Measurements from ENCODE around the gene TNIK. TPM values are rescaled to one million over a fixed set of nuclear protein-coding genes. Genes with fewer than 3 reads are reported as not detected.

Gene TNIK
- total RNA-seq, 1 experiment from 2014 or later = 22.4 TPM

GRCh38 chr3:171281256-171281992 lies 178.8 kb downstream of the TNIK start:
- Histone ChIP-seq H3K4me1 (no peaks in the 10 kb centered on the region), H3K4me3 (ENCODE audit: low read depth, low read length) (no peak overlapping the region), H3K27me3 (replicated peaks; ENCODE audit: control insufficient read depth, insufficient read depth, low read length) (no peaks in the 10 kb centered on the region), H3K9me3 (no peaks in the 10 kb centered on the region), H3K36me3 (ENCODE audit: control insufficient read depth, insufficient read depth, low read length) (no peaks in the 10 kb centered on the region)
- DNase-seq = no peak
- CTCF ChIA-PET = no interaction called here
- Mint-ChIP-seq H3K4me1 (ENCODE audit: low read depth, unreplicated experiment) (no peaks in the 10 kb centered on the region), H3K36me3 (ENCODE audit: insufficient read depth, unreplicated experiment) (no peaks in the 10 kb centered on the region), H3K27me3 (ENCODE audit: insufficient read depth, unreplicated experiment) (no peaks in the 10 kb centered on the region), H3K9me3 (ENCODE audit: unreplicated experiment) (no peaks in the 10 kb centered on the region), H3K27ac (ENCODE audit: unreplicated experiment) (no peak overlapping the region), H3K4me3 (ENCODE audit: unreplicated experiment) (no peak overlapping the region)
- intact Hi-C loops (cut with micrococcal nuclease; ENCODE audit: unreplicated experiment) = no loop called here
- TF ChIP-seq, protein P1, sequence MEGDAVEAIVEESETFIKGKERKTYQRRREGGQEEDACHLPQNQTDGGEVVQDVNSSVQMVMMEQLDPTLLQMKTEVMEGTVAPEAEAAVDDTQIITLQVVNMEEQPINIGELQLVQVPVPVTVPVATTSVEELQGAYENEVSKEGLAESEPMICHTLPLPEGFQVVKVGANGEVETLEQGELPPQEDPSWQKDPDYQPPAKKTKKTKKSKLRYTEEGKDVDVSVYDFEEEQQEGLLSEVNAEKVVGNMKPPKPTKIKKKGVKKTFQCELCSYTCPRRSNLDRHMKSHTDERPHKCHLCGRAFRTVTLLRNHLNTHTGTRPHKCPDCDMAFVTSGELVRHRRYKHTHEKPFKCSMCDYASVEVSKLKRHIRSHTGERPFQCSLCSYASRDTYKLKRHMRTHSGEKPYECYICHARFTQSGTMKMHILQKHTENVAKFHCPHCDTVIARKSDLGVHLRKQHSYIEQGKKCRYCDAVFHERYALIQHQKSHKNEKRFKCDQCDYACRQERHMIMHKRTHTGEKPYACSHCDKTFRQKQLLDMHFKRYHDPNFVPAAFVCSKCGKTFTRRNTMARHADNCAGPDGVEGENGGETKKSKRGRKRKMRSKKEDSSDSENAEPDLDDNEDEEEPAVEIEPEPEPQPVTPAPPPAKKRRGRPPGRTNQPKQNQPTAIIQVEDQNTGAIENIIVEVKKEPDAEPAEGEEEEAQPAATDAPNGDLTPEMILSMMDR (IDR thresholded peaks at IDR 0.05; ENCODE audit: insufficient read depth in 1 of 2, low read depth in 1 of 2, low read length in 1 of 2, severe bottlenecking in 1 of 2, unreplicated experiment in 1 of 2) = no peak
- no TSS peak for BruUV-seq (replicated peaks)
- POLR2A ChIA-PET = no interaction called here

GRCh38 chr3:171279972-171280371 lies 180.2 kb downstream of the TNIK start:
- Mint-ChIP-seq H3K9me3 (ENCODE audit: unreplicated experiment) (no peaks in the 10 kb centered on the region), H3K27me3 (ENCODE audit: insufficient read depth, unreplicated experiment) (no peaks in the 10 kb centered on the region), H3K27ac (ENCODE audit: unreplicated experiment) (no peak overlapping the region), H3K4me3 (ENCODE audit: unreplicated experiment) (no peak overlapping the region), H3K4me1 (ENCODE audit: low read depth, unreplicated experiment) (no peaks in the 10 kb centered on the region), H3K36me3 (ENCODE audit: insufficient read depth, unreplicated experiment) (no peaks in the 10 kb centered on the region)
- no peaks in the 10 kb centered on the region for H3K36me3 ChIP-seq (ENCODE audit: control insufficient read depth, insufficient read depth, low read length)
- no peaks in the 10 kb centered on the region for H3K4me1 ChIP-seq
- intact Hi-C loops (cut with micrococcal nuclease; ENCODE audit: unreplicated experiment) = no loop called here
- no peaks in the 10 kb centered on the region for H3K27me3 ChIP-seq (replicated peaks; ENCODE audit: control insufficient read depth, insufficient read depth, low read length)
- TF ChIP-seq, protein P1 (IDR thresholded peaks at IDR 0.05; ENCODE audit: insufficient read depth in 1 of 2, low read depth in 1 of 2, low read length in 1 of 2, severe bottlenecking in 1 of 2, unreplicated experiment in 1 of 2) = no peak
- H3K9me3 ChIP-seq = no peaks in the 10 kb centered on the region
- POLR2A ChIA-PET = no interaction called here
- CTCF ChIA-PET = no interaction called here
- no TSS peak for BruUV-seq (replicated peaks)
- H3K4me3 ChIP-seq (ENCODE audit: low read depth, low read length) = no peak overlapping the region
- no peak for DNase-seq

GRCh38 chr3:171278299-171278590 lies 182.0 kb downstream of the TNIK start:
- H3K27me3 Mint-ChIP-seq (ENCODE audit: insufficient read depth, unreplicated experiment) = no peaks in the 10 kb centered on the region
- POLR2A ChIA-PET = no interaction called here
- CTCF ChIA-PET = no interaction called here
- TF ChIP-seq, protein P1 (IDR thresholded peaks at IDR 0.05; ENCODE audit: insufficient read depth in 1 of 2, low read depth in 1 of 2, low read length in 1 of 2, severe bottlenecking in 1 of 2, unreplicated experiment in 1 of 2) = no peak
- DNase-seq = no peak
- no peaks in the 10 kb centered on the region for H3K4me1 Mint-ChIP-seq (ENCODE audit: low read depth, unreplicated experiment)
- H3K27ac Mint-ChIP-seq (ENCODE audit: unreplicated experiment) = no peak overlapping the region
- no peaks in the 10 kb centered on the region for H3K9me3 Mint-ChIP-seq (ENCODE audit: unreplicated experiment)
- BruUV-seq (replicated peaks) = no TSS peak
- H3K4me3 Mint-ChIP-seq (ENCODE audit: unreplicated experiment) = no peak overlapping the region
- Histone ChIP-seq H3K4me1 (no peaks in the 10 kb centered on the region), H3K4me3 (ENCODE audit: low read depth, low read length) (no peak overlapping the region), H3K9me3 (no peaks in the 10 kb centered on the region), H3K36me3 (ENCODE audit: control insufficient read depth, insufficient read depth, low read length) (no peaks in the 10 kb centered on the region), H3K27me3 (replicated peaks; ENCODE audit: control insufficient read depth, insufficient read depth, low read length) (no peaks in the 10 kb centered on the region)
- no peaks in the 10 kb centered on the region for H3K36me3 Mint-ChIP-seq (ENCODE audit: insufficient read depth, unreplicated experiment)
- intact Hi-C loops (cut with micrococcal nuclease; ENCODE audit: unreplicated experiment) = no loop called here

Measured in Caco-2 (cell line).